ENCODE data around the gene CFAP77.

Gene CFAP77

DNA sequence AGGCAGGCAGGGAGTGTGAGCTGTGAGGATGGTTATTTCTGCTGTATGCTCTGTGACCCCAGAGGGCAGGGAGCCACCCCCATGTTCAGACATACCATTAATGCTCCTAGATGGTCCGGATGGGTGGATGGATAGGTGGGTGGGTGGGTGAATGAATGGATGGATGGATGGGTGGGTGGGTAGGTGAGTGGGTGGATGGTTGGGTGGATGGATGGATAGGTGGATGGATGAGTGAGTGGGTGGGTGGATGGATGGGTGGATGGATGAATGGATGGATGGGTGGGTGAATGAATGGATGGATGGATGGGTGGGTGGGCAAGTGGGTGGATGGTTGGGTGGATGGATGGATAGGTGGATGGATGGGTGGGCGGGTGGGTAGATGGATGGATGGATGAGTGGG lies 109.0 kb downstream of the CFAP77 start:
- Mint-ChIP-seq H3K4me3 (no peak overlapping the region), H3K27me3 (peaks cover 69% of the 10 kb centered on the region), H3K4me1 (no peaks in the 10 kb centered on the region), H3K27ac (ENCODE audit: low read depth) (no peak overlapping the region), H3K36me3 (ENCODE audit: insufficient read depth) (no peaks in the 10 kb centered on the region), H3K9me3 (no peaks in the 10 kb centered on the region)
- DNase-seq (ENCODE audit: low spot score in 2 of 2) (no peak), ATAC-seq (replicated peaks; ENCODE audit: extremely low read depth, poor library complexity, severe bottlenecking) (no peak)

DNA sequence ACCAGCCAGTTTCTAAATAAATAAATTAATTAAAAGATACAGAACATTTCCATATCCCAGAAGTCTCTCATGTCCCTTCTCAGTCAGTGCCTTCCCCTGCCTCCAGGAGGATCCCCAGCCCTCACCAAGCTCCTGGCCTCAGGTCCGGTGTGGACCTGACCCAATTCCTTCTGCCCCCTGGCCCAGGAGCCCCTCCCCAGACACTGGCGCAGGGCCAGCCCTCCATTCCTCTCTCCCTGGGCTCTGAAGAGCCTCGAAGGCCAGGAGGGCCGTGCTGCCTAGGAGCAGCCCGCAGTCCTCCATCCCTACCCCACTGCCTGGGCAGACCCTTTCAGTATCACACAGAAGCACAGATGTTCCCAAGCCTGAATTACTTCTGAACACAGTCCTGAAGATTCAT lies 110.6 kb downstream of the CFAP77 start:
- Mint-ChIP-seq H3K27ac (ENCODE audit: low read depth) (no peak overlapping the region), H3K27me3 (peaks cover 67% of the 10 kb centered on the region), H3K9me3 (no peaks in the 10 kb centered on the region), H3K36me3 (ENCODE audit: insufficient read depth) (no peaks in the 10 kb centered on the region), H3K4me3 (no peak overlapping the region), H3K4me1 (no peaks in the 10 kb centered on the region)
- no peak for DNase-seq (ENCODE audit: low spot score in 2 of 2)
- no peak for ATAC-seq (replicated peaks; ENCODE audit: extremely low read depth, poor library complexity, severe bottlenecking)

DNA sequence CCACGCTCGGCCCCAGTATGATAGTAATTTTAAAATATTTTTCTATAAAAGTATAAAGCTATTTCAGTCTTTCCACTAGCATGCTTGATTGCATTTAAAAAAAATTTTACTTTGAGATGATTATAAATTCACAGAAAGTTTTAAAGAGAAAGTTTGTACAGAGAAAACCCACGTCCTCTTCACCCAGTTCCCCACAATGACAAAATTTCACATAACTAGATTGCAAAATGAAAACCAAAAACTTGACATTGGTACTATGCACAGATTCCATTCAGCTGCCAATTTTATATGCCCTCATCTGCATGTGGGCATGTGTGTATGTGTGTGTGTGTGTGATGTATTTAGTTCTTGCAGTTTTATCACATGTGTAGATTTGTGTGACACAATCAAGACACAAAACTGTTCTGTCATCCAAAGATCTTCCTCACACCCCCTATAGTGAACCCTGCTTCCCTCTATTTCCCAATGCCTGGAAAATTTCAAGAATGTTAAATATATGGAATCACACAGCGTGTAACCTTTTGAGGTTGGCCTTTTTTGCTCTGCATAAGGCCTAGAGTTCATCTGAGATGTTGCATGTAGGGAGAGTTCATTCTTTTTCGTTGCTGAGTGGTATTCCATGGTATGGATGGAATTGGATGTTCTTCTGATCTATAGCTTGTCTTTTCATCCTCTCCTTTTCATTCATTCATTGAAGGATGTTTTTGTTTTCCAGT lies 115.5 kb downstream of the CFAP77 start:
- ATAC-seq (replicated peaks; ENCODE audit: extremely low read depth, poor library complexity, severe bottlenecking) (no peak), DNase-seq (ENCODE audit: low spot score in 2 of 2) (no peak)
- Mint-ChIP-seq H3K36me3 (ENCODE audit: insufficient read depth) (no peaks in the 10 kb centered on the region), H3K27me3 (peaks cover 52% of the 10 kb centered on the region), H3K4me3 (no peak overlapping the region), H3K9me3 (no peaks in the 10 kb centered on the region), H3K4me1 (no peaks in the 10 kb centered on the region), H3K27ac (ENCODE audit: low read depth) (no peak overlapping the region)

DNA sequence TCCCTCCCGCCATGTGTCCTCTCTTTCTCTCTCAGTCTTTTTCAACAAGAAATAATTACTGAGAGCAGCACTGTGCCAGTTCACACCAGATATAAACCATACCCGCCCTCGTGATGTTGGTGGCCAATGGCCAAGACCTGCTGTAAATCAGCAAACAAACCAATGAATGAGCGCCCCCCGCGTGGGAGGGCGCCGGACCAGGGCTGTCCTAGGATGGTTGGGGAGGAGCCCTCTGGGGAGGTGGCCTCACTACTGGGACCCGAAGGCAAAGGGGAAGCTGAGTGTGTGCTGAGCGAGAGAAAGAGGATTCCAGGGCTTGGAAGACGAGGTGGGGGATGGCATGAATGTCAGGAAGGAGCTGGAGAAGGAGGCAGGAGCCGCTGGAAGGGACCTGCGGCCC lies 121.2 kb downstream of the CFAP77 start:
- no peaks in the 10 kb centered on the region for H3K9me3 Mint-ChIP-seq
- H3K27me3 Mint-ChIP-seq, result peaks cover 37% of the 10 kb centered on the region
- no peak overlapping the region for H3K27ac Mint-ChIP-seq (ENCODE audit: low read depth)
- no peaks in the 10 kb centered on the region for H3K4me1 Mint-ChIP-seq
- peaks cover 1% of the 10 kb centered on the region for H3K36me3 Mint-ChIP-seq (ENCODE audit: insufficient read depth)
- ATAC-seq (replicated peaks; ENCODE audit: extremely low read depth, poor library complexity, severe bottlenecking) (no peak), DNase-seq (ENCODE audit: low spot score in 2 of 2) (no peak)
- no peak overlapping the region for H3K4me3 Mint-ChIP-seq

DNA sequence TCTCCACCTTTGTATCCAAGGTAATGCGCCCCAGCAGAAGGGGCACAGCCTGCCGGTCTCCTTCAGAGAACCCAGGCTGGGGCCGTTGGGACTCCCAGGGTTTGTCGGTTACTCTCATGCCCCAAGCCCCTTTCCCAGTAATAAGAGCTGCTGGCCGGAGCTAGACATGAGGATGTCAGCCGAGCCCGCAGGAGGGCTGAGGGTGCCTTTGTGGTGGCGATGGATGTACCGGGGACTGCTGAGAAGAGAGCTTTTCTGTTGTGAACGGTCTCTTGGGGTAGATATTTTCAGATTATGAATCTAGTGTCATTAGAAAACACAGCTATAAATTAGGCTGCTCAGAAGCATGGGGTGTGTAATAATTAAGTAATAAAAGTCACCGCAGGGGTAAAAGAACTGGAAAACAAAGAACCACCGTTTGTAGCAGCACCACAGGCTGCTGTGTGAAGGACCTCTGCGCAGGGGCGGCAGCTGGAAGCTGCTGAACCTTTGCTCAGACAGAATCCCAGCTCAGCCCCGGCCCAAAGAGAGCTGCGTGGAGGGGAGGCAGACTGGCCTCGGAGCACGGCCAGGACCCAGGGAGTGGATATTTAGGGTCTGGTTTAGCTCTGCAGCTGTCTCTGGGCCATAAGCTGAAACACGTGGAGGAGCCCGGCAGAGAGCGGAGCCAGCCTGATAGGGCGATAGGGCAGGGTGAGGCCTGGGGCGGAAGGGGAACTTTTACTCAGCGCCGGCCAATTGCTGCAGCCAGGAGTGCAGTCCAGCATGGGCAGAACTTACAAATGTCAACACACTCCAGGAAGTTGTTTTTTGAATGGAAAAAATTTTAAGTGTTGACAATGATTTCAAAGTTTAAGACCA lies 121.9 kb downstream of the CFAP77 start:
- peaks cover 37% of the 10 kb centered on the region for H3K27me3 Mint-ChIP-seq
- no peak for DNase-seq (ENCODE audit: low spot score in 2 of 2)
- H3K4me3 Mint-ChIP-seq, result no peak overlapping the region
- H3K4me1 Mint-ChIP-seq, result no peaks in the 10 kb centered on the region
- no peak overlapping the region for H3K27ac Mint-ChIP-seq (ENCODE audit: low read depth)
- H3K9me3 Mint-ChIP-seq, result no peaks in the 10 kb centered on the region
- ATAC-seq (replicated peaks; ENCODE audit: extremely low read depth, poor library complexity, severe bottlenecking), result no peak
- peaks cover 1% of the 10 kb centered on the region for H3K36me3 Mint-ChIP-seq (ENCODE audit: insufficient read depth)

DNA sequence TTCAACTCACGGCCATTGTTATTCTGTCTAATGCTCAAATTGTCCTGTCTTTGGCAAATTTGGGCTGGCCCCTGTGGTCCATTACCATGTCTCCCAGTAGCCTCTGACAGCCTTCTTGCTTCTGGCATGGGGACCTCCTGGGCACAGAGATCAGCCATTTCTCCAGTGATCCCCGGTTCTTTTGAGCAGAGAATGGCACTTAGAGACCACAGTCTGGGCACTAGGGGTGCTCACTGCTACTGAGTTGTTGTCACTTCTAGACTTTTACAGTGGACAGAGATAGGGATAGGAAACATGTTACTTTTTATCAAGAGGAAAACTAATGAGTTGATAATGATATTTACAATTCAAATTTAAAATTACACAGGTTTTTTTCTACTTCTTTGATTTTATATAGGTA lies 124.8 kb downstream of the CFAP77 start:
- H3K4me1 Mint-ChIP-seq, result no peaks in the 10 kb centered on the region
- no peak overlapping the region for H3K27ac Mint-ChIP-seq (ENCODE audit: low read depth)
- DNase-seq (ENCODE audit: low spot score in 2 of 2) (no peak), ATAC-seq (replicated peaks; ENCODE audit: extremely low read depth, poor library complexity, severe bottlenecking) (no peak)
- H3K9me3 Mint-ChIP-seq, result no peaks in the 10 kb centered on the region
- H3K27me3 Mint-ChIP-seq, result peaks cover 36% of the 10 kb centered on the region
- peaks cover 1% of the 10 kb centered on the region for H3K36me3 Mint-ChIP-seq (ENCODE audit: insufficient read depth)
- H3K4me3 Mint-ChIP-seq, result no peak overlapping the region

- no peaks in the 10 kb centered on the region for H3K4me1 Mint-ChIP-seq
- DNase-seq (ENCODE audit: low spot score in 2 of 2) (no peak), ATAC-seq (replicated peaks; ENCODE audit: extremely low read depth, poor library complexity, severe bottlenecking) (no peak)
- H3K9me3 Mint-ChIP-seq, result no peaks in the 10 kb centered on the region
- H3K27me3 Mint-ChIP-seq, result peaks cover 23% of the 10 kb centered on the region
- H3K27ac Mint-ChIP-seq (ENCODE audit: low read depth), result no peak overlapping the region
- H3K36me3 Mint-ChIP-seq (ENCODE audit: insufficient read depth), result peaks cover 1% of the 10 kb centered on the region
- no peak overlapping the region for H3K4me3 Mint-ChIP-seq
These were observed 126.1 kb downstream of the CFAP77 start for GRCh38 chr9:132536124-132536523.

GRCh38 chr9:132537352-132537751 lies 127.3 kb downstream of the CFAP77 start:
- no peak overlapping the region for H3K27ac Mint-ChIP-seq (ENCODE audit: low read depth)
- no peaks in the 10 kb centered on the region for H3K4me1 Mint-ChIP-seq
- DNase-seq (ENCODE audit: low spot score in 2 of 2), result no peak
- H3K9me3 Mint-ChIP-seq, result no peaks in the 10 kb centered on the region
- no peak overlapping the region for H3K4me3 Mint-ChIP-seq
- ATAC-seq (replicated peaks; ENCODE audit: extremely low read depth, poor library complexity, severe bottlenecking), result no peak
- H3K36me3 Mint-ChIP-seq (ENCODE audit: insufficient read depth), result peaks cover 1% of the 10 kb centered on the region
- H3K27me3 Mint-ChIP-seq, result peaks cover 11% of the 10 kb centered on the region

GRCh38 chr9:132538071-132538470 lies 128.1 kb downstream of the CFAP77 start:
- Mint-ChIP-seq H3K36me3 (ENCODE audit: insufficient read depth) (no peaks in the 10 kb centered on the region), H3K27ac (ENCODE audit: low read depth) (no peak overlapping the region), H3K27me3 (peaks cover 9% of the 10 kb centered on the region), H3K4me3 (no peak overlapping the region), H3K4me1 (no peaks in the 10 kb centered on the region), H3K9me3 (no peaks in the 10 kb centered on the region)
- DNase-seq (ENCODE audit: low spot score in 2 of 2), result no peak
- ATAC-seq (replicated peaks; ENCODE audit: extremely low read depth, poor library complexity, severe bottlenecking), result no peak

GRCh38 chr9:132539096-132539495 lies 129.1 kb downstream of the CFAP77 start:
- Mint-ChIP-seq H3K4me3 (no peak overlapping the region), H3K36me3 (ENCODE audit: insufficient read depth) (no peaks in the 10 kb centered on the region), H3K9me3 (no peaks in the 10 kb centered on the region), H3K4me1 (no peaks in the 10 kb centered on the region), H3K27me3 (peaks cover 9% of the 10 kb centered on the region), H3K27ac (ENCODE audit: low read depth) (no peak overlapping the region)
- ATAC-seq (replicated peaks; ENCODE audit: extremely low read depth, poor library complexity, severe bottlenecking) (no peak), DNase-seq (ENCODE audit: low spot score in 2 of 2) (no peak)

DNA sequence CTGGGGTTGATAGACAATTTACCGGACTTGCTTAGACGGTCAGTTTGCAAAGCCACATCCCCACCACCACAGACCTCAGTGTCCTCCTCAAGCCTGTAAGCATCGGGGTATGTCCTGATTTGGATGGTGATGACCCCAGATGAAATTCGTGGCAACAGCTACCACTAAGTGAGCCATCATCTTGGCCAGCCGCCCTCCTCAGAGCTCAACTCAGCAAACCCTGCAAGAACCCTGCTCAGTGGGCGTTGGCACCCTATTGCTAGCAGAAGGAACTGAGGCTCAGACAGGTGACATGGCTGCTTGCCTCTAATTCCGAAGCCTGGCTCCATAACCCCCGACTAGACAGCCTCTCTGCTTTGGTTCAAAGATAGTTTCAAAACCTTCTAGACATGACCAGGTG lies 131.0 kb downstream of the CFAP77 start:
- Mint-ChIP-seq H3K36me3 (ENCODE audit: insufficient read depth) (no peaks in the 10 kb centered on the region), H3K27ac (ENCODE audit: low read depth) (no peak overlapping the region), H3K4me3 (no peak overlapping the region), H3K4me1 (no peaks in the 10 kb centered on the region), H3K9me3 (no peaks in the 10 kb centered on the region), H3K27me3 (peaks cover 23% of the 10 kb centered on the region)
- DNase-seq (ENCODE audit: low spot score in 2 of 2), result no peak
- ATAC-seq (replicated peaks; ENCODE audit: extremely low read depth, poor library complexity, severe bottlenecking), result no peak

DNA sequence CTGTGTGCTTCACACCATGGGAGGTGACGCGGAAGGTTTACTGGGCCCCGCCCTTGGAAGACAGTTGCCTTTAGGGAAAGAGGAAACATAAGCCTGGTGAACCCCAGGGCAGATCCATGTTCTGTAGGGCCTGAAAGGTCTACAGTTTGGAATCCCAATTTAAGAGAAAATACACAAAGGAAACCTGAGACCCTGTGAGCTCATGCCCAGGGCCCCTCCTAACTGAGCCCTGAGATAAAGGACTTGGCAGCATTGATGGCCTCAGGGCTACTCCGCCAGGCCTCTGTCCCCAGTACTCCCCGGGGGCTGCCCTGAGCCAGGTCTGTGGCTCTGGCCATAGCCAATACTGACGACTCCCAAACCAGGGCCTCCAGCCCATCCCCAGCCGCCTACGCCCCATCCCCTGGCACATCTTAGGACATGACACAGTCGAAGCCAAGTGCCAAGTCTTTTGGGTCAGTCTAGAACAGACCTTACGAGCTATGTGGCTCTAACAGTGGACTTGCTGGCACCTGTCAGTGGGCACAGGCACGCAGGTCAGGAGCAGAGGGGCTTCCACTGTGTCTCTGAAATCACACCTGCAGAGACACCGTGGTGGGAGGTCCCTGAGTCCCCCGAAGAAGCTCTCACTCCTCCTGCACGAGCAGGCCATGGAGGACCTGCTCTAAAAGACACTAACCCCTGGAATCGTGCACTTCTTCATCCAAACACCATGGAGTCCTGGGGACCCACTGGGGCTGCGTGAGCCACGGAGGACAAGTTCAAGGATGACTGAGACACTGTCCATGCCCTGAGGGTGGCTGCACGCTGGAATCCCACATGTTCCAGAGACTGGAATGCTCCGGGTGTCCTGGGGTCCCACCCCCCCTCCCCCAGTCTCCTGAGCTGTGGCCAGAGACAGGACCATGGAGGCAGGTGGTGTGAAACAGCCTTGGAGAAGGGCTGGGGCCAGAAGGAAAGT lies 132.1 kb downstream of the CFAP77 start:
- Mint-ChIP-seq H3K27me3 (peaks cover 26% of the 10 kb centered on the region), H3K9me3 (no peaks in the 10 kb centered on the region), H3K27ac (ENCODE audit: low read depth) (no peak overlapping the region), H3K4me3 (no peak overlapping the region), H3K4me1 (no peaks in the 10 kb centered on the region), H3K36me3 (ENCODE audit: insufficient read depth) (no peaks in the 10 kb centered on the region)
- DNase-seq (ENCODE audit: low spot score in 2 of 2) (no peak), ATAC-seq (replicated peaks; ENCODE audit: extremely low read depth, poor library complexity, severe bottlenecking) (no peak)

All from central memory CD8-positive, alpha-beta T cell (primary cell).